GM18907 (cell line): ENCODE data around the gene VARS1.

ENCODE experiments used
- ATAC-seq: cut with Tn5 transposase; IDR thresholded peaks from one replicate; pipeline ENCODE4 v1.9.1; 2021; ENCODE audit warnings: mild to moderate bottlenecking, moderate library complexity; ENCODE audit not compliant: unreplicated experiment

VARS1 gene

GRCh38 chr6:31775633-31776484 lies 19.7 kb downstream of the VARS1 start:
- ATAC-seq = no peak

- no peak for ATAC-seq
Measured at GRCh38 chr6:31775184-31775583, 20.4 kb downstream of the VARS1 start.

- ATAC-seq = no peak
Measured at GRCh38 chr6:31771992-31772358, 23.6 kb downstream of the VARS1 start.

GRCh38 chr6:31770860-31771259 lies 24.7 kb downstream of the VARS1 start:
- ATAC-seq = no peak

GRCh38 chr6:31769684-31770371 lies 25.7 kb downstream of the VARS1 start:
- no peak for ATAC-seq

GRCh38 chr6:31768363-31769257 lies 26.9 kb downstream of the VARS1 start:
- ATAC-seq = no peak

- ATAC-seq = no peak
Measured at GRCh38 chr6:31767096-31767645, 28.4 kb downstream of the VARS1 start.

- ATAC-seq = no peak
Measured at GRCh38 chr6:31765910-31766794, 29.4 kb downstream of the VARS1 start.

GRCh38 chr6:31765559-31765909 lies 30.0 kb downstream of the VARS1 start:
- no peak for ATAC-seq

- ATAC-seq = no peak
Measured at GRCh38 chr6:31764198-31764597, 31.4 kb downstream of the VARS1 start.

- no peak for ATAC-seq
Measured at GRCh38 chr6:31763619-31763940, 32.0 kb downstream of the VARS1 start.

GRCh38 chr6:31762878-31763618 lies 32.5 kb downstream of the VARS1 start:
- ATAC-seq = no peak

- ATAC-seq = no peak
Measured at GRCh38 chr6:31762356-31762755, 33.2 kb downstream of the VARS1 start, which contains the start of gene SAPCD1. TSS of gene SAPCD1 (plus strand) at chr6:31762656. CDS start at chr6:31763055, 399 bp downstream.

GRCh38 chr6:31761343-31761742 lies 34.2 kb downstream of the VARS1 start:
- no peak for ATAC-seq

GRCh38 chr6:31760790-31761189 lies 34.8 kb downstream of the VARS1 start:
- no peak for ATAC-seq

- ATAC-seq = no peak
Measured at GRCh38 chr6:31758281-31758680, 37.3 kb downstream of the VARS1 start.

GRCh38 chr6:31752739-31753319 lies 42.7 kb downstream of the VARS1 start:
- no peak for ATAC-seq

- ATAC-seq = no peak
Measured at GRCh38 chr6:31750411-31751022, 45.0 kb downstream of the VARS1 start.
